GM10248 (cell line): ENCODE measurements around the gene PIH1D1.

Experiments used
- CTCF ChIA-PET: fragments of 300-600 bp; sonication (Branson Sonifier 250); formaldehyde crosslinking; extraction: SDS; loops from one replicate; lab custom pipeline; 2021; ENCODE audit warnings: antibody characterized with exemption; lab: Yijun Ruan, JAX
- POLR2A ChIA-PET: fragments of 350-650 bp; sonication (Branson Sonifier 250); formaldehyde crosslinking; extraction: SDS; loops from one replicate; lab custom pipeline; 2020; ENCODE audit warnings: antibody characterized with exemption; lab: Yijun Ruan, JAX
- DNase-seq: peaks from one replicate; pipeline ENCODE4 v3.0.0; 2012; ENCODE audit errors: extremely low spot score
- TF ChIP-seq, protein P1 (sequence below): IDR thresholded peaks from 2 replicates; pipeline ENCODE4 v1.5.1; 2012; ENCODE audit warnings: mild to moderate bottlenecking, low read depth; ENCODE audit errors: extremely low read depth, missing control alignments, control extremely low read depth

Gene PIH1D1

GRCh38 chr19:49433240-49433901, 18.2 kb downstream of the PIH1D1 start:
- ChIA-PET CTCF (interaction anchor here (0.7 kb wide), 1 partner anchor 40 kb away, joined by 3 read pairs; no protein-coding TSS in a partner anchor), POLR2A (no interaction called here)
- TF ChIP-seq, protein P1, sequence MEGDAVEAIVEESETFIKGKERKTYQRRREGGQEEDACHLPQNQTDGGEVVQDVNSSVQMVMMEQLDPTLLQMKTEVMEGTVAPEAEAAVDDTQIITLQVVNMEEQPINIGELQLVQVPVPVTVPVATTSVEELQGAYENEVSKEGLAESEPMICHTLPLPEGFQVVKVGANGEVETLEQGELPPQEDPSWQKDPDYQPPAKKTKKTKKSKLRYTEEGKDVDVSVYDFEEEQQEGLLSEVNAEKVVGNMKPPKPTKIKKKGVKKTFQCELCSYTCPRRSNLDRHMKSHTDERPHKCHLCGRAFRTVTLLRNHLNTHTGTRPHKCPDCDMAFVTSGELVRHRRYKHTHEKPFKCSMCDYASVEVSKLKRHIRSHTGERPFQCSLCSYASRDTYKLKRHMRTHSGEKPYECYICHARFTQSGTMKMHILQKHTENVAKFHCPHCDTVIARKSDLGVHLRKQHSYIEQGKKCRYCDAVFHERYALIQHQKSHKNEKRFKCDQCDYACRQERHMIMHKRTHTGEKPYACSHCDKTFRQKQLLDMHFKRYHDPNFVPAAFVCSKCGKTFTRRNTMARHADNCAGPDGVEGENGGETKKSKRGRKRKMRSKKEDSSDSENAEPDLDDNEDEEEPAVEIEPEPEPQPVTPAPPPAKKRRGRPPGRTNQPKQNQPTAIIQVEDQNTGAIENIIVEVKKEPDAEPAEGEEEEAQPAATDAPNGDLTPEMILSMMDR: no peak
- DNase-seq: no peak

GRCh38 chr19:49432141-49433073, 19.2 kb downstream of the PIH1D1 start:
- peak; percentile 39 for DNase-seq
- POLR2A ChIA-PET: no interaction called here
- CTCF ChIA-PET: interaction anchor here (3.0 kb wide), 1 partner anchor 14 kb away, joined by 11 read pairs; no protein-coding TSS in a partner anchor
- TF ChIP-seq, protein P1: no peak

- POLR2A ChIA-PET: no interaction called here
Measured at GRCh38 chr19:49431330-49431749, 20.3 kb downstream of the PIH1D1 start.

GRCh38 chr19:49430678-49431329, 20.8 kb downstream of the PIH1D1 start:
- TF ChIP-seq, protein P1: no peak
- CTCF ChIA-PET: interaction anchor here (0.8 to 3.0 kb wide), 4 partner anchors 13 to 49 kb away, joined by 3 to 11 read pairs (median 3); no protein-coding TSS in a partner anchor
- peak; percentile 61 for DNase-seq
- POLR2A ChIA-PET: no interaction called here

More at GRCh38 chr19:49431330-49431749, 20.3 kb downstream of the PIH1D1 start:
- TF ChIP-seq, protein P1: no peak
- CTCF ChIA-PET: interaction anchor here (0.8 to 3.0 kb wide), 2 partner anchors 13 to 28 kb away, joined by 3 to 11 read pairs; no protein-coding TSS in a partner anchor
- peak; percentile 29 for DNase-seq

- no peak for DNase-seq
- TF ChIP-seq, protein P1: no peak
- CTCF ChIA-PET: interaction anchor here (0.7 to 3.0 kb wide), 6 partner anchors 12 to 49 kb away, joined by 3 to 11 read pairs (median 4); no protein-coding TSS in a partner anchor
- POLR2A ChIA-PET: interaction anchor here (0.5 kb wide), 1 partner anchor 72 kb away, joined by 3 read pairs; no protein-coding TSS in a partner anchor
Measured at GRCh38 chr19:49430172-49430677, 21.4 kb downstream of the PIH1D1 start.
